ENCODE measurements around the gene APLN.
A peak's percentile ranks its signal among the peaks of the same experiment; 100 is the strongest.

Gene APLN

GRCh38 chrX:129641469-129641868 is 13.3 kb downstream of the APLN start:
- no peak for DNase-seq (ENCODE audit: low read depth in 3 of 3)

GRCh38 chrX:129640737-129641136 is 14.0 kb downstream of the APLN start:
- no peak for DNase-seq (ENCODE audit: low read depth in 3 of 3)

GRCh38 chrX:129638917-129639316 is 15.8 kb downstream of the APLN start:
- DNase-seq (ENCODE audit: low read depth in 3 of 3), result no peak

GRCh38 chrX:129637217-129638109 is 17.3 kb downstream of the APLN start:
- peak; percentile 43 to 60 (median 48) for DNase-seq (ENCODE audit: low read depth in 3 of 3)

- DNase-seq (ENCODE audit: low read depth in 3 of 3), result no peak
Measured at GRCh38 chrX:129636175-129636681, 18.5 kb downstream of the APLN start.

- DNase-seq (ENCODE audit: low read depth in 3 of 3), result no peak
Measured at GRCh38 chrX:129634541-129634940, 20.2 kb downstream of the APLN start.

GRCh38 chrX:129632443-129632842 is 22.3 kb downstream of the APLN start:
- DNase-seq (ENCODE audit: low read depth in 3 of 3), result no peak

GRCh38 chrX:129631849-129632248 is 22.9 kb downstream of the APLN start:
- no peak for DNase-seq (ENCODE audit: low read depth in 3 of 3)

GRCh38 chrX:129629837-129630236 is 24.9 kb downstream of the APLN start:
- DNase-seq (ENCODE audit: low read depth in 3 of 3), result no peak

GRCh38 chrX:129626026-129626425 is 28.7 kb downstream of the APLN start:
- no peak for DNase-seq (ENCODE audit: low read depth in 3 of 3)

GRCh38 chrX:129622757-129623301 is 31.9 kb downstream of the APLN start:
- DNase-seq (ENCODE audit: low read depth in 3 of 3), result no peak

GRCh38 chrX:129618997-129619396 is 35.8 kb downstream of the APLN start:
- no peak for DNase-seq (ENCODE audit: low read depth in 3 of 3)

- DNase-seq (ENCODE audit: low read depth in 3 of 3), result no peak
Measured at GRCh38 chrX:129617420-129617819, 37.3 kb downstream of the APLN start.

- no peak for DNase-seq (ENCODE audit: low read depth in 3 of 3)
Measured at GRCh38 chrX:129614481-129615255, 40.1 kb downstream of the APLN start.

- DNase-seq (ENCODE audit: low read depth in 3 of 3), result no peak
Measured at GRCh38 chrX:129613596-129613995, 41.2 kb downstream of the APLN start.

GRCh38 chrX:129612396-129612795 is 42.4 kb downstream of the APLN start:
- DNase-seq (ENCODE audit: low read depth in 3 of 3), result no peak

- no peak for DNase-seq (ENCODE audit: low read depth in 3 of 3)
Measured at GRCh38 chrX:129609395-129609794, 45.4 kb downstream of the APLN start.

GRCh38 chrX:129608496-129608895 is 46.3 kb downstream of the APLN start:
- DNase-seq (ENCODE audit: low read depth in 3 of 3), result no peak

GRCh38 chrX:129606918-129607317 is 47.8 kb downstream of the APLN start:
- DNase-seq (ENCODE audit: low read depth in 3 of 3), result peak in 2 of 3 experiments; percentile 7 to 29

- no peak for DNase-seq (ENCODE audit: low read depth in 3 of 3)
Measured at GRCh38 chrX:129600981-129601424, 53.8 kb downstream of the APLN start.

GRCh38 chrX:129599996-129600395 is 54.8 kb downstream of the APLN start:
- DNase-seq (ENCODE audit: low read depth in 3 of 3), result no peak

- DNase-seq (ENCODE audit: low read depth in 3 of 3), result no peak
Measured at GRCh38 chrX:129599499-129599898, 55.3 kb downstream of the APLN start.

All from stimulated activated CD4-positive, alpha-beta T cell treated with anti-CD3 and anti-CD28 coated beads, TNF-alpha, amount 100 ng/mL, for 4 hours (primary cell).